ENCODE results near the gene SFRP5.

GRCh38 chr10:97811958-97812357 lies 40.2 kb upstream of the SFRP5 start:
- TF ChIP-seq EZH2 (IDR thresholded peaks at IDR 0.05) = no peak
- TF ChIP-seq CTCF (IDR thresholded peaks at IDR 0.05 in 2 of 3, conservative IDR thresholded peaks at IDR 0.05 in 1 of 3; ENCODE audit: borderline replicate concordance in 1 of 3, insufficient read depth in 1 of 3, low read depth in 2 of 3, low read length in 2 of 3) = no peak
- TF ChIP-seq POLR2A (IDR thresholded peaks at IDR 0.05; ENCODE audit: borderline replicate concordance, extremely low read depth, insufficient read depth, insufficient read length) = no peak

Measured in HCT116 (cell line).